Stomach (tissue), 9 donors: Measurements from ENCODE around the gene TRAK1. TPM values are rescaled to one million over a fixed set of nuclear protein-coding genes. Genes with fewer than 3 reads are reported as not detected.

Experiments used
- DNase-seq, 2 donors: peaks; one replicate each; pipeline versions ENCODE4 v3.0.0 to v3.0.0-alpha.2; 2013 to 2019
- H3K27ac ChIP-seq, 5 donors: fragments of 200-600 bp in 4 of 5; sonication (generic) in 4 of 5; one replicate each; pipeline ENCODE4 v1.5.1; 2013 to 2019; ENCODE audit warnings: mild to moderate bottlenecking in 1 of 5, moderate library complexity in 1 of 5
- H3K27me3 ChIP-seq, 3 donors: fragments of 200-600 bp; sonication (generic); one replicate each; pipeline ENCODE4 v1.5.1; 2017 to 2019; ENCODE audit warnings: mixed run types in 1 of 3
- H3K36me3 ChIP-seq, 4 donors: fragments of 200-600 bp; sonication (generic); 1 replicate in 3 of 4; 2 replicates in 1 of 4; pipeline ENCODE4 v1.5.1; 2016 to 2019
- H3K4me1 ChIP-seq, 4 donors: fragments of 200-600 bp; sonication (generic); one replicate each; pipeline ENCODE4 v1.5.1; 2016 to 2019
- H3K4me3 ChIP-seq, 4 donors: fragments of 200-600 bp; sonication (generic) in 3 of 4; one replicate each; pipeline ENCODE4 v1.5.1; 2016 to 2019; ENCODE audit warnings: mild to moderate bottlenecking in 1 of 4
- H3K9me3 ChIP-seq, 4 donors: fragments of 200-600 bp; sonication (generic); one replicate each; pipeline ENCODE4 v1.5.1; 2016 to 2019
- EP300 ChIP-seq: sonication (generic); formaldehyde crosslinking; IDR thresholded peaks from one replicate; pipeline ENCODE4 v1.6.1; 2017; ENCODE audit warnings: antibody characterized with exemption
- POLR2A ChIP-seq, 4 donors: fragments of 450-650 bp; IDR thresholded peaks; one replicate each; pipeline ENCODE4 v1.6.1; 2016; ENCODE audit warnings: antibody characterized with exemption in 4 of 4, control low read depth in 2 of 4, mild to moderate bottlenecking in 1 of 4, moderate library complexity in 1 of 4
- POLR2AphosphoS5 ChIP-seq, 3 donors: sonication (generic); formaldehyde crosslinking; IDR thresholded peaks; one replicate each; pipeline ENCODE4 v1.6.1; 2016; ENCODE audit warnings: antibody characterized with exemption in 3 of 3
- WGBS, 5 donors: extraction: QIAGEN DNeasy Blood & Tissue Kit in 3 of 5; methylation state at CpG; one replicate each; pipeline versions ENCODE4 v1.1.5 to v1.1.7; 2013 to 2018; 5-methylcytosine and 5-hydroxymethylcytosine counted together
- intact Hi-C: fragments of 100-400 bp; cut with DNase I; formaldehyde crosslinking; loops from one replicate; pipeline ENCODE4 v1.15.1; 2023; ENCODE audit warnings: low total_unique reads
- polyA plus RNA-seq, 3 donors: library from polyadenylated mRNA; stranded (reverse); fragments of 200-250 nt; gene quantifications; one replicate each; pipeline ENCODE4 v1.2.3, GENCODE V29; 2013
- total RNA-seq, 5 donors: library from RNA; depleted of rRNA; stranded (reverse); fragments of >200 nt; gene quantifications; one replicate each; pipeline versions ENCODE4 v1.1.0 to v1.2.3, GENCODE V29; 2014 to 2016
- TF ChIP-seq, protein P1 (sequence below), 7 experiments: fragments of 450-650 bp in 4 of 7; fragments of 200-600 bp in 3 of 7; sonication (generic) in 3 of 7; IDR thresholded peaks; one replicate each; pipeline ENCODE4 v1.5.1; 2016 to 2019; ENCODE audit warnings: antibody characterized with exemption in 7 of 7, control low read depth in 2 of 7, mild to moderate bottlenecking in 1 of 7
- donor health status: healthy with polysubstance abuse.
- donor health status: Bipolar disorder and iron deficiency.
- donor health status: healthy.

TRAK1 gene
- total and polyA plus RNA-seq, 8 donors: 17.2 to 328 (median 86.0) TPM

GRCh38 chr3:42084586-42084985 lies 6.6 kb upstream of the TRAK1 start:
- Histone ChIP-seq H3K27ac (no peak overlapping the region), H3K4me1 (peaks cover 19 to 62% (median 41%) of the 10 kb centered on the region in 4 donors), H3K27me3 (no peaks in the 10 kb centered on the region), H3K9me3 (no peaks in the 10 kb centered on the region), H3K4me3 (no peak overlapping the region), H3K36me3 (peaks cover 0 to 27% (median 25%) of the 10 kb centered on the region in 4 donors)
- intact Hi-C loops: no loop called here
- no peak for DNase-seq
- no peak for TF ChIP-seq EP300
- TF ChIP-seq, protein P1, sequence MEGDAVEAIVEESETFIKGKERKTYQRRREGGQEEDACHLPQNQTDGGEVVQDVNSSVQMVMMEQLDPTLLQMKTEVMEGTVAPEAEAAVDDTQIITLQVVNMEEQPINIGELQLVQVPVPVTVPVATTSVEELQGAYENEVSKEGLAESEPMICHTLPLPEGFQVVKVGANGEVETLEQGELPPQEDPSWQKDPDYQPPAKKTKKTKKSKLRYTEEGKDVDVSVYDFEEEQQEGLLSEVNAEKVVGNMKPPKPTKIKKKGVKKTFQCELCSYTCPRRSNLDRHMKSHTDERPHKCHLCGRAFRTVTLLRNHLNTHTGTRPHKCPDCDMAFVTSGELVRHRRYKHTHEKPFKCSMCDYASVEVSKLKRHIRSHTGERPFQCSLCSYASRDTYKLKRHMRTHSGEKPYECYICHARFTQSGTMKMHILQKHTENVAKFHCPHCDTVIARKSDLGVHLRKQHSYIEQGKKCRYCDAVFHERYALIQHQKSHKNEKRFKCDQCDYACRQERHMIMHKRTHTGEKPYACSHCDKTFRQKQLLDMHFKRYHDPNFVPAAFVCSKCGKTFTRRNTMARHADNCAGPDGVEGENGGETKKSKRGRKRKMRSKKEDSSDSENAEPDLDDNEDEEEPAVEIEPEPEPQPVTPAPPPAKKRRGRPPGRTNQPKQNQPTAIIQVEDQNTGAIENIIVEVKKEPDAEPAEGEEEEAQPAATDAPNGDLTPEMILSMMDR (IDR thresholded peaks at IDR 0.05): no peak
- TF ChIP-seq POLR2A (IDR thresholded peaks at IDR 0.05): no peak
- TF ChIP-seq POLR2AphosphoS5 (IDR thresholded peaks at IDR 0.05): no peak
- 59 to 72% (median 66%) methylated on average over 3 of the region's 3 CpGs for WGBS, 5 donors

GRCh38 chr3:42085641-42086376 lies 5.3 kb upstream of the TRAK1 start:
- DNase-seq: no peak
- TF ChIP-seq EP300 (no peak), POLR2A (IDR thresholded peaks at IDR 0.05) (no peak), POLR2AphosphoS5 (IDR thresholded peaks at IDR 0.05) (no peak)
- TF ChIP-seq, protein P1 (IDR thresholded peaks at IDR 0.05): no peak
- Histone ChIP-seq H3K36me3 (peaks cover 2 to 36% (median 34%) of the 10 kb centered on the region in 4 donors), H3K4me1 (peaks cover 7 to 53% (median 30%) of the 10 kb centered on the region in 4 donors), H3K27me3 (no peaks in the 10 kb centered on the region), H3K4me3 (no peak overlapping the region), H3K9me3 (no peaks in the 10 kb centered on the region), H3K27ac (no peak overlapping the region)
- intact Hi-C loops: no loop called here
- WGBS, 5 donors: 71 to 83% (median 74%) methylated on average over 11 of the region's 11 CpGs

- no peak for DNase-seq
- Histone ChIP-seq H3K27ac (no peak overlapping the region), H3K4me3 (no peak overlapping the region), H3K36me3 (peaks cover 2 to 36% (median 34%) of the 10 kb centered on the region in 4 donors), H3K27me3 (no peaks in the 10 kb centered on the region), H3K4me1 (peaks cover 0 to 47% (median 19%) of the 10 kb centered on the region in 4 donors), H3K9me3 (peaks cover 0 to 5% (median 2%) of the 10 kb centered on the region in 4 donors)
- TF ChIP-seq, protein P1 (IDR thresholded peaks at IDR 0.05): no peak
- TF ChIP-seq EP300 (no peak), POLR2AphosphoS5 (IDR thresholded peaks at IDR 0.05) (no peak), POLR2A (IDR thresholded peaks at IDR 0.05) (no peak)
- intact Hi-C loops: no loop called here
- WGBS, 5 donors: 86 to 95% (median 92%) methylated on average over 11 of the region's 11 CpGs
Observed at GRCh38 chr3:42088803-42089530, 2.2 kb upstream of the TRAK1 start.

- H3K27ac ChIP-seq: peak overlapping the region in 2 of 5 donors; percentile 27 to 69
- H3K36me3 ChIP-seq: peaks cover 2 to 33% (median 32%) of the 10 kb centered on the region in 4 donors
- peaks cover 0 to 5% (median 2%) of the 10 kb centered on the region in 4 donors for H3K9me3 ChIP-seq
- H3K4me1 ChIP-seq: peaks cover 0 to 36% (median 11%) of the 10 kb centered on the region in 4 donors
- 69 to 86% (median 83%) methylated on average over 3 of the region's 3 CpGs for WGBS, 5 donors
- no peaks in the 10 kb centered on the region for H3K27me3 ChIP-seq
- intact Hi-C loops: no loop called here
- no peak overlapping the region for H3K4me3 ChIP-seq
- TF ChIP-seq, protein P1 (IDR thresholded peaks at IDR 0.05): no peak
- TF ChIP-seq POLR2AphosphoS5 (IDR thresholded peaks at IDR 0.05) (no peak), POLR2A (IDR thresholded peaks at IDR 0.05) (no peak), EP300 (no peak)
- no peak for DNase-seq
Observed at GRCh38 chr3:42092006-42092405, 849 bp downstream of the TRAK1 start.
